Astrocyte of the spinal cord (primary cell): Measurements from ENCODE around the gene CTR9.

Experiments
- DNase-seq: peaks from one replicate; pipeline ENCODE4 v3.0.0; 2011; ENCODE audit warnings: low read depth, low spot score
- H3K4me3 ChIP-seq: 2 replicates; pipeline ENCODE4 v1.5.1; 2011; ENCODE audit warnings: low read depth, mild to moderate bottlenecking, low read length, moderate library complexity
- CTCF ChIP-seq: IDR thresholded peaks from 2 replicates; pipeline ENCODE4 v1.5.1; 2012; ENCODE audit warnings: low read depth, mild to moderate bottlenecking, low read length, inconsistent platforms
- in situ Hi-C: cut with HindIII; loops from 2 replicates; pipeline ENCODE4 v1.10.0; 2017; ENCODE audit warnings: low sequenced_read_pairs

Gene CTR9

DNA sequence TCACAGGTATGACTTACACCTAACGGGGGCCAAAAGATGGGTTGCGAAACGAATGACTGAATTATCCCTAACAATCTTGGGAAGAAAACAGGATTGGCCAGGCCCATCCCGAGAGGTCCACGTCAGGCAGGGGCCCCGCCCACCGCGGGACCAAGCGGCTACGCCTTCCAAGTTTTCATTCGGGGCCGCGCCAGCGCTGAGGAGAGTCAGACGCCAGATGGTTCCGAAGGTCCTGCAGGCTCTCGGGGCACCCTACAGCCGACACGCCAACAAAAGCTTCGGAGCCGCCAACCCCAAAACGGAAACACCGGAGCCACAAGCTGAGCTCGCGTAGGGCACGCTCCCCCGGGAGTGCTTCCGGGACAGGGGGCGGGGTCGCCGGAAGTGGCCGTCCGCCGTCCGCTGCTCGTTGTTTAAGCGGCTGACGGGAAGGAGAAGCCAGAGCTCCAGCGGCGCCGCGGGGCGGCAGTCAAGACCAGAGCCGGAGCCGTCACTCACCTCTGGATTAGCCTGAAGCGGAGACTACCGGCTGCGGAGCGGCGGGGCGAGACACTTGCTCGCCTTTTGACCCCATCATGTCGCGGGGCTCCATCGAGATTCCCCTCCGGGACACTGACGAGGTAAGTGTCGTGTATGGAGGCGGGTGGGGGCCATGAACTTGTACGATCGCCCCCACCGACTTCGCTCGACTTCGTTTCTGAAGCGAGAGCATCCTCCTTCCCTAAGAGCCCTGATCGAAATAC is at the start of gene CTR9:
Gene CTR9 (plus strand): TSS at position 409 of the 743 bp plus-strand sequence. CDS start 167 bp downstream, at position 576.
- DNase-seq = peak; percentile 95
- in situ Hi-C loops = no loop called here
- peak; percentile 31 for TF ChIP-seq CTCF
- peak within 1 kb of the TSS; percentile 86 for H3K4me3 ChIP-seq

GRCh38 chr11:10701982-10702381 is 49.1 kb upstream of the CTR9 start:
- no peak for TF ChIP-seq CTCF
- in situ Hi-C loops = no loop called here

GRCh38 chr11:10708131-10708530 is 42.9 kb upstream of the CTR9 start:
- no peak for DNase-seq
- TF ChIP-seq CTCF = no peak
- no peak overlapping the region for H3K4me3 ChIP-seq
- in situ Hi-C loops = no loop called here

More at GRCh38 chr11:10701982-10702381, 49.1 kb upstream of the CTR9 start:
- DNase-seq = no peak
- no peak overlapping the region for H3K4me3 ChIP-seq

DNA sequence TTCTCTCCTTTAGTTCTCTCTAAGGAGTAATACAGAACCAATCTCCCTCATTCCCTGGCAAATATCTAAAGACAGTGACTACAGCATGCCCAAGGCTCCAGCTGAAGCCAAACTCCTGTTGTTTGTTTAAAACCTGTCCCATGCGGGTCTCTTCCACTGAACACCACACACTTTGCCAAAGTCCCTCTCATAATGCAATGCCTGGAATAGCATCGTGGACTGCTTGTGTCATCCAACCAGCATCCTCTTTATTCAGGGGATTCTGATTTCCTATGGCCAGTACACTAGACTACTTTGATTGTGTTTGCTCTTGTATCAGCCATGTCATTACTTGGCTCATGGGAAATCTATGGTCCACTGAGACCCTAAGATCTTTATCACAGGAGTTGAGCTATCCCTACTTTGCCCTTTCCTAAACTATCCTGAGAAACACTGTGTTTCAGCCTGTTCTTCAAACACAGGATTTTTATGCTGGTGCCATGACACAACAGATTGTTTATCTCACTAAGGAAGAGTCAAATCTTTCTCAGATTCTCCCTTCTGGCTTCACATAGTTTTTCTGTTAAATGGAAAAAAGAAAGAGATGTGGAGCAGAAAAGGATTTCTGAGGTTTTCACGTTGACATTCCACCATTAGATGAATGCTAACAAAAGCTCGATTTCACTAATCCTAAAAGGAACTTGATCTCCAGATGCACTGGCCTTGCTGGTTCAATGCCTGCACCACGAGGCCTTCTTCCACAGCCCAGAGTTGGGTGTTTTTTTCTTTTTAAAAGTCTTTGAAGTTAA is 41.6 kb upstream of the CTR9 start:
- no peak overlapping the region for H3K4me3 ChIP-seq
- TF ChIP-seq CTCF = no peak
- DNase-seq = no peak
- in situ Hi-C loops = no loop called here

- DNase-seq = no peak
- H3K4me3 ChIP-seq = no peak overlapping the region
- no peak for TF ChIP-seq CTCF
- in situ Hi-C loops = no loop called here
Observed at GRCh38 chr11:10715571-10715970, 35.5 kb upstream of the CTR9 start.

- no peak overlapping the region for H3K4me3 ChIP-seq
- TF ChIP-seq CTCF = no peak
- DNase-seq = peak; percentile 26
- in situ Hi-C loops = no loop called here
Observed at GRCh38 chr11:10716122-10716521, 34.9 kb upstream of the CTR9 start.
